ENCODE results near the gene TRIM33. TPM values are rescaled to one million over a fixed set of nuclear protein-coding genes. Genes with fewer than 3 reads are reported as not detected.

The TRIM33 gene
- total RNA-seq, 2 experiments from 2014 or later = 26.9 to 27.9 TPM

- intact Hi-C loops (cut with micrococcal nuclease) = loop anchor here (2.0 to 10.0 kb wide), 5 partner anchors 42 to 1119 kb away; partner anchors contain the start of gene MAGI3
- Mint-ChIP-seq H3K4me3 (peak overlapping the region; percentile 76), H3K27me3 (no peaks in the 10 kb centered on the region), H3K9me3 (no peaks in the 10 kb centered on the region), H3K4me1 (ENCODE audit: low read depth) (peaks cover 51% of the 10 kb centered on the region), H3K36me3 (peaks cover 15% of the 10 kb centered on the region), H3K27ac (peak overlapping the region; percentile 9)
- no peak for DNase-seq
- ChIA-PET POLR2A (interaction anchor here (1.5 kb wide), 1 partner anchor 169 kb away, joined by 3 read pairs; no protein-coding TSS in a partner anchor), CTCF (interaction anchor here (1.3 to 2.0 kb wide), 3 partner anchors 42 to 163 kb away, joined by 3 to 10 read pairs (median 6); partner anchors contain the start of gene BCAS2)
Observed at GRCh38 chr1:114509596-114510273, 1.3 kb downstream of the TRIM33 start.

- POLR2A ChIA-PET = no interaction called here
- no peaks in the 10 kb centered on the region for H3K27me3 Mint-ChIP-seq
Observed at GRCh38 chr1:114508386-114508898, 2.6 kb downstream of the TRIM33 start.

GRCh38 chr1:114507513-114507912 is 3.5 kb downstream of the TRIM33 start:
- CTCF ChIA-PET = interaction anchor here (0.5 to 1.2 kb wide), 2 partner anchors 161 to 583 kb away, joined by 3 to 4 read pairs; no protein-coding TSS in a partner anchor
- no peak for DNase-seq
- Mint-ChIP-seq H3K27ac (no peak overlapping the region), H3K9me3 (no peaks in the 10 kb centered on the region), H3K4me3 (no peak overlapping the region), H3K36me3 (peaks cover 15% of the 10 kb centered on the region), H3K4me1 (ENCODE audit: low read depth) (peaks cover 58% of the 10 kb centered on the region), H3K27me3 (no peaks in the 10 kb centered on the region)
- POLR2A ChIA-PET = no interaction called here
- intact Hi-C loops (cut with micrococcal nuclease) = no loop called here

More at GRCh38 chr1:114508386-114508898, 2.6 kb downstream of the TRIM33 start:
- Mint-ChIP-seq H3K27ac (no peak overlapping the region), H3K4me3 (peak overlapping the region; percentile 76), H3K36me3 (peaks cover 15% of the 10 kb centered on the region), H3K4me1 (ENCODE audit: low read depth) (peaks cover 61% of the 10 kb centered on the region), H3K9me3 (no peaks in the 10 kb centered on the region)
- CTCF ChIA-PET = no interaction called here
- intact Hi-C loops (cut with micrococcal nuclease) = no loop called here
- no peak for DNase-seq

- peaks cover 15% of the 10 kb centered on the region for H3K36me3 Mint-ChIP-seq
- peaks cover 62% of the 10 kb centered on the region for H3K4me1 Mint-ChIP-seq (ENCODE audit: low read depth)
- POLR2A ChIA-PET = interaction anchor here (0.6 kb wide), 1 partner anchor 233 kb away, joined by 7 read pairs; no protein-coding TSS in a partner anchor
Observed at GRCh38 chr1:114505148-114505561, 5.8 kb downstream of the TRIM33 start.

GRCh38 chr1:114503916-114504422 is 7.0 kb downstream of the TRIM33 start:
- no peaks in the 10 kb centered on the region for H3K9me3 Mint-ChIP-seq
- no peak overlapping the region for H3K4me3 Mint-ChIP-seq
- DNase-seq = no peak
- H3K36me3 Mint-ChIP-seq = peaks cover 16% of the 10 kb centered on the region
- ChIA-PET POLR2A (no interaction called here), CTCF (interaction anchor here (1.0 to 1.3 kb wide), 2 partner anchors 14 to 157 kb away, joined by 3 to 4 read pairs; no protein-coding TSS in a partner anchor)
- intact Hi-C loops (cut with micrococcal nuclease) = no loop called here
- H3K4me1 Mint-ChIP-seq (ENCODE audit: low read depth) = peaks cover 58% of the 10 kb centered on the region
- H3K27ac Mint-ChIP-seq = no peak overlapping the region
- H3K27me3 Mint-ChIP-seq = no peaks in the 10 kb centered on the region

More at GRCh38 chr1:114505148-114505561, 5.8 kb downstream of the TRIM33 start:
- Mint-ChIP-seq H3K27me3 (no peaks in the 10 kb centered on the region), H3K27ac (no peak overlapping the region), H3K9me3 (no peaks in the 10 kb centered on the region), H3K4me3 (no peak overlapping the region)
- CTCF ChIA-PET = no interaction called here
- DNase-seq = no peak
- intact Hi-C loops (cut with micrococcal nuclease) = no loop called here

- intact Hi-C loops (cut with micrococcal nuclease) = no loop called here
- Mint-ChIP-seq H3K27me3 (no peaks in the 10 kb centered on the region), H3K4me1 (ENCODE audit: low read depth) (peaks cover 50% of the 10 kb centered on the region), H3K36me3 (peaks cover 13% of the 10 kb centered on the region), H3K27ac (no peak overlapping the region), H3K9me3 (no peaks in the 10 kb centered on the region), H3K4me3 (no peak overlapping the region)
- ChIA-PET POLR2A (no interaction called here), CTCF (no interaction called here)
- DNase-seq = no peak
Observed at GRCh38 chr1:114502080-114502479, 8.9 kb downstream of the TRIM33 start.

- POLR2A ChIA-PET = no interaction called here
- Mint-ChIP-seq H3K27ac (no peak overlapping the region), H3K4me1 (ENCODE audit: low read depth) (peaks cover 43% of the 10 kb centered on the region), H3K36me3 (peaks cover 4% of the 10 kb centered on the region), H3K4me3 (no peak overlapping the region), H3K9me3 (no peaks in the 10 kb centered on the region), H3K27me3 (no peaks in the 10 kb centered on the region)
- no peak for DNase-seq
- CTCF ChIA-PET = no interaction called here
- intact Hi-C loops (cut with micrococcal nuclease) = no loop called here
Observed at GRCh38 chr1:114499478-114499877, 11.5 kb downstream of the TRIM33 start.

- POLR2A ChIA-PET = no interaction called here
- no peak overlapping the region for H3K27ac Mint-ChIP-seq
- CTCF ChIA-PET = no interaction called here
Observed at GRCh38 chr1:114496089-114496488, 14.9 kb downstream of the TRIM33 start.

GRCh38 chr1:114495486-114495885 is 15.5 kb downstream of the TRIM33 start:
- Mint-ChIP-seq H3K9me3 (peaks cover 18% of the 10 kb centered on the region), H3K27ac (no peak overlapping the region), H3K4me1 (ENCODE audit: low read depth) (peaks cover 43% of the 10 kb centered on the region), H3K36me3 (peaks cover 24% of the 10 kb centered on the region), H3K27me3 (no peaks in the 10 kb centered on the region), H3K4me3 (no peak overlapping the region)
- ChIA-PET CTCF (no interaction called here), POLR2A (no interaction called here)
- intact Hi-C loops (cut with micrococcal nuclease) = no loop called here
- no peak for DNase-seq

More at GRCh38 chr1:114496089-114496488, 14.9 kb downstream of the TRIM33 start:
- intact Hi-C loops (cut with micrococcal nuclease) = no loop called here
- Mint-ChIP-seq H3K9me3 (peaks cover 18% of the 10 kb centered on the region), H3K27me3 (no peaks in the 10 kb centered on the region), H3K4me3 (no peak overlapping the region), H3K4me1 (ENCODE audit: low read depth) (peaks cover 38% of the 10 kb centered on the region), H3K36me3 (peaks cover 24% of the 10 kb centered on the region)
- no peak for DNase-seq

GRCh38 chr1:114492978-114493377 is 18.0 kb downstream of the TRIM33 start:
- Mint-ChIP-seq H3K27ac (no peak overlapping the region), H3K4me3 (no peak overlapping the region), H3K4me1 (ENCODE audit: low read depth) (peaks cover 49% of the 10 kb centered on the region), H3K9me3 (peaks cover 18% of the 10 kb centered on the region), H3K36me3 (peaks cover 22% of the 10 kb centered on the region), H3K27me3 (no peaks in the 10 kb centered on the region)
- ChIA-PET CTCF (no interaction called here), POLR2A (no interaction called here)
- intact Hi-C loops (cut with micrococcal nuclease) = no loop called here
- no peak for DNase-seq

GRCh38 chr1:114490274-114490693 is 20.7 kb downstream of the TRIM33 start:
- ChIA-PET POLR2A (no interaction called here), CTCF (interaction anchor here (1.0 kb wide), 1 partner anchor 14 kb away, joined by 3 read pairs; no protein-coding TSS in a partner anchor)
- intact Hi-C loops (cut with micrococcal nuclease) = no loop called here
- no peak overlapping the region for H3K27ac Mint-ChIP-seq
- no peak for DNase-seq
- peaks cover 18% of the 10 kb centered on the region for H3K9me3 Mint-ChIP-seq
- H3K36me3 Mint-ChIP-seq = peaks cover 22% of the 10 kb centered on the region
- no peak overlapping the region for H3K4me3 Mint-ChIP-seq
- peaks cover 44% of the 10 kb centered on the region for H3K4me1 Mint-ChIP-seq (ENCODE audit: low read depth)
- H3K27me3 Mint-ChIP-seq = no peaks in the 10 kb centered on the region

- ChIA-PET POLR2A (no interaction called here), CTCF (no interaction called here)
- Mint-ChIP-seq H3K27me3 (no peaks in the 10 kb centered on the region), H3K36me3 (peaks cover 18% of the 10 kb centered on the region), H3K9me3 (peaks cover 16% of the 10 kb centered on the region), H3K27ac (no peak overlapping the region), H3K4me3 (no peak overlapping the region), H3K4me1 (ENCODE audit: low read depth) (peaks cover 47% of the 10 kb centered on the region)
- DNase-seq = no peak
- intact Hi-C loops (cut with micrococcal nuclease) = no loop called here
Observed at GRCh38 chr1:114488739-114489138, 22.3 kb downstream of the TRIM33 start.
